Sigmoid colon (tissue), 4 donors: ENCODE measurements around the gene AFF2.

Source experiments
- EP300 ChIP-seq, 4 donors: sonication (generic); formaldehyde crosslinking; IDR thresholded peaks; one replicate each; pipeline ENCODE4 v1.6.1; 2017; ENCODE audit warnings: antibody characterized with exemption in 4 of 4
- POLR2A ChIP-seq, 2 donors: fragments of 450-650 bp; IDR thresholded peaks; one replicate each; pipeline ENCODE4 v1.6.1; 2016; ENCODE audit warnings: antibody characterized with exemption in 2 of 2, mild to moderate bottlenecking in 2 of 2, moderate library complexity in 2 of 2
- POLR2AphosphoS5 ChIP-seq, 4 donors: sonication (generic); formaldehyde crosslinking; IDR thresholded peaks; one replicate each; pipeline ENCODE4 v1.6.1; 2017; ENCODE audit warnings: antibody characterized with exemption in 4 of 4
- TF ChIP-seq, protein P1 (sequence below), 4 experiments: fragments of 450-650 bp in 3 of 4; fragments of 200-600 bp in 1 of 4; IDR thresholded peaks; one replicate each; pipeline ENCODE4 v1.5.1; 2016 to 2019; ENCODE audit warnings: antibody characterized with exemption in 4 of 4, mild to moderate bottlenecking in 3 of 4, moderate library complexity in 2 of 4

- TF ChIP-seq, protein P1, sequence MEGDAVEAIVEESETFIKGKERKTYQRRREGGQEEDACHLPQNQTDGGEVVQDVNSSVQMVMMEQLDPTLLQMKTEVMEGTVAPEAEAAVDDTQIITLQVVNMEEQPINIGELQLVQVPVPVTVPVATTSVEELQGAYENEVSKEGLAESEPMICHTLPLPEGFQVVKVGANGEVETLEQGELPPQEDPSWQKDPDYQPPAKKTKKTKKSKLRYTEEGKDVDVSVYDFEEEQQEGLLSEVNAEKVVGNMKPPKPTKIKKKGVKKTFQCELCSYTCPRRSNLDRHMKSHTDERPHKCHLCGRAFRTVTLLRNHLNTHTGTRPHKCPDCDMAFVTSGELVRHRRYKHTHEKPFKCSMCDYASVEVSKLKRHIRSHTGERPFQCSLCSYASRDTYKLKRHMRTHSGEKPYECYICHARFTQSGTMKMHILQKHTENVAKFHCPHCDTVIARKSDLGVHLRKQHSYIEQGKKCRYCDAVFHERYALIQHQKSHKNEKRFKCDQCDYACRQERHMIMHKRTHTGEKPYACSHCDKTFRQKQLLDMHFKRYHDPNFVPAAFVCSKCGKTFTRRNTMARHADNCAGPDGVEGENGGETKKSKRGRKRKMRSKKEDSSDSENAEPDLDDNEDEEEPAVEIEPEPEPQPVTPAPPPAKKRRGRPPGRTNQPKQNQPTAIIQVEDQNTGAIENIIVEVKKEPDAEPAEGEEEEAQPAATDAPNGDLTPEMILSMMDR (IDR thresholded peaks at IDR 0.05): no peak
- TF ChIP-seq POLR2AphosphoS5 (IDR thresholded peaks at IDR 0.05): no peak
- TF ChIP-seq POLR2A (IDR thresholded peaks at IDR 0.05): no peak
- no peak for TF ChIP-seq EP300 (IDR thresholded peaks at IDR 0.05)
Measured at GRCh38 chrX:148917441-148917840, 417.0 kb downstream of the AFF2 start.
